GM12865 (cell line): ENCODE results near the gene DCDC1.

Experiments
- DNase-seq: peaks from one replicate; pipeline ENCODE4 v3.0.0; 2010; ENCODE audit warnings: low read depth
- H3K4me3 ChIP-seq: 2 replicates; pipeline ENCODE4 v1.5.1; 2011; ENCODE audit warnings: mild to moderate bottlenecking, low read depth, low read length, control low read depth
- CTCF ChIP-seq: IDR thresholded peaks from 2 replicates; pipeline ENCODE4 v1.5.1; 2011; ENCODE audit warnings: low read length, control low read depth, low read depth, inconsistent platforms; ENCODE audit not compliant: insufficient read depth; ENCODE audit errors: missing control alignments

Gene DCDC1

GRCh38 chr11:31059529-31059928 is 310.0 kb downstream of the DCDC1 start:
- no peak overlapping the region for H3K4me3 ChIP-seq
- no peak for TF ChIP-seq CTCF
- DNase-seq = no peak

- no peak for TF ChIP-seq CTCF
- DNase-seq = no peak
- no peak overlapping the region for H3K4me3 ChIP-seq
Measured at GRCh38 chr11:31050061-31050765, 319.3 kb downstream of the DCDC1 start.

- H3K4me3 ChIP-seq = no peak overlapping the region
- peak; percentile 14 for TF ChIP-seq CTCF
- peak; percentile 9 for DNase-seq
Measured at GRCh38 chr11:31045335-31045734, 324.2 kb downstream of the DCDC1 start.

- no peak for DNase-seq
- H3K4me3 ChIP-seq = no peak overlapping the region
- TF ChIP-seq CTCF = no peak
Measured at GRCh38 chr11:31030138-31030792, 339.3 kb downstream of the DCDC1 start.

- H3K4me3 ChIP-seq = no peak overlapping the region
- TF ChIP-seq CTCF = no peak
- no peak for DNase-seq
Measured at GRCh38 chr11:31026315-31026714, 343.2 kb downstream of the DCDC1 start.

GRCh38 chr11:31022080-31022479 is 347.5 kb downstream of the DCDC1 start:
- TF ChIP-seq CTCF = no peak
- H3K4me3 ChIP-seq = no peak overlapping the region
- DNase-seq = no peak
